Stimulated activated CD8-positive, alpha-beta memory T cell treated with anti-CD3 and anti-CD28 coated beads, Interleukin-12 subunit alpha, Interleukin-12 subunit beta, amount 100 ng/mL, for 1 hour (primary cell): ENCODE results near the gene TMEM218.
"Not testable (repeated sequence)": the region's sequence is repeated elsewhere in the genome, so short reads cannot be mapped to it uniquely, and the experiment has no call there.

ENCODE experiments used
- DNase-seq: peaks from one replicate; pipeline ENCODE4 v3.0.0-alpha.2; 2020; ENCODE audit warnings: low read depth

TMEM218 gene

GRCh38 chr11:125090151-125090550, 21.3 kb downstream of the TMEM218 start:
- not testable (repeated sequence) for DNase-seq

- not testable (repeated sequence) for DNase-seq
Observed at GRCh38 chr11:125089481-125089880, 21.9 kb downstream of the TMEM218 start.

DNA sequence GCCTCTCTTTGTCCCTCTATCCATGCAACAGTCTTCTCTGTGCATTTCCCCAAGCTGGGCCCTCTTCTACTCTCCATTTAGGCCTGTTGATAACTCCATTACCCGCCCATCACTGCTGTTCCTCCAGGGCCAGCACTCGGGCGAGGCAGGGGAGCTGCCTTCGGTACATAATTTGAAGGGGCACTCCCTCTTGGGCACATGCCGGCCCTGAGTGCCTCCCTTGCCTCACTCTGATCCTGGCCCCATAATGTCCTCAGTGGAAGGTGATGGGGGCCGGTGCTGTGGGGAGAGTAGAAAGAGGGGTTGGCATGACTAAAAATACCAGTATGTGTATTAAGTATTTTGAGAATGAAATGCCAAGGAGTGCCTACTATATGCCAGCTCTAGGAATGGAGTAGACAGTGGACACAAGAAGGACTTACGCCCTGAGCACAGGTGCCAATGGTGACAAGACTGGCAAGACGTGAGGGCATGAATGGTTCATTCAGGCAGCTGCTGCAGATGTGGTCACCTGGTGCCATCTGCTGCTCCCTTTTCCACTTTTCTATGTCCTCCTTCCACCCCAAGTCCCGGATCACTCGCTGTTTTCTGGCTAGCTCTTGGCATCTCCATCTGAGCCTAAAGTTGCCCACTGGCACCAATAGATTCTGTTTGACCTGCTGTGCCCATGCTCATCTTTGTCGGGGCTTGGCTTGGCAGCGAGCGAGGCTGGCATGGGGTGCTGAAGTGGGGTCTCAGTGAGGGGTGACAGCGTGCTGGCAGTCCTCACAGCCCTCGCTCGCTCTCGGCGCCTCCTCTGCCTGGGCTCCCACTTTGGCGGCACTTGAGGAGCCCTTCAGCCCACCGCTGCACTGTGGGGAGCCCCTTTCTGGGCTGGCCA, 22.6 kb downstream of the TMEM218 start:
- no peak for DNase-seq

GRCh38 chr11:125088123-125088522, 23.3 kb downstream of the TMEM218 start:
- DNase-seq, result no peak

- DNase-seq, result no peak
Observed at GRCh38 chr11:125086633-125087296, 24.7 kb downstream of the TMEM218 start.

GRCh38 chr11:125085301-125086081, 25.9 kb downstream of the TMEM218 start:
- DNase-seq, result no peak

- no peak for DNase-seq
Observed at GRCh38 chr11:125084761-125085231, 26.6 kb downstream of the TMEM218 start.

DNA sequence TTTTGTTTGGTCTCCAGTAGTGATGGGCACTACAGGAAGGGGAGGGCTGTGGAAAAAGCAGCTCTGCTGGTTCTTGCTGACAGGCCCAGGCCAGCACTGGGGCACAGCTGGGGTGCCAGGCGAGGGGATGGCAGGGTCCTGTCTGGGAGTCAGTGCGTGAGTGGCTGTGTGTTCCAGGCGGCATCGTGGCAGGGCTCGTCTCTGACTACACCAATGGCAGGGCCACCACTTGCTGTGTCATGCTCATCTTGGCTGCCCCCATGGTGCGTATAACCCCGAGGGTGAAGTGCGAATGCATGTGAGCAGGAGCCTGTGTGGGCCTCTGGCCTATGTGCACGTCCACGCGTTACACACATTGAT, 27.4 kb downstream of the TMEM218 start:
- no peak for DNase-seq

GRCh38 chr11:125083312-125084056, 27.9 kb downstream of the TMEM218 start:
- no peak for DNase-seq

- DNase-seq, result no peak
Observed at GRCh38 chr11:125082611-125083311, 28.7 kb downstream of the TMEM218 start.

DNA sequence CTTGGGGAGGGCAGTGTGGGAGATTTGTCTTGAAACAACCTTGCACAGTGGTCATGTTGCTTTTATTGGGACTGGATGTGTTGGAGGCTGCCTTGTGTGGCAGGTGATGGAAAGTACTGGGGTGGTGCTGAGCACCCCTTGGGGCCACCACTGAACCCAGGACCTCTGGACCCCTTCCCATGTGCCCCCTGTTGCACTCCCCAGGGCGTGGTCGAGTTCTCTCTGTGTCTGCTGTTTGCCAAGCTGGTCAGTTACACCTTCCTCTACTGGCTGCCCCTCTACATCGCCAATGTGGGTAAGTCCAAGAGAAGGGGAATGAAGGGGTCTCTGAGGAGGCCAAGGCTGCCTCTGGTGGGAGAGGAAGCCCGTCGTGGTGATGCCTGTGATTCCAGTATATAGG, 29.4 kb downstream of the TMEM218 start:
- no peak for DNase-seq

DNA sequence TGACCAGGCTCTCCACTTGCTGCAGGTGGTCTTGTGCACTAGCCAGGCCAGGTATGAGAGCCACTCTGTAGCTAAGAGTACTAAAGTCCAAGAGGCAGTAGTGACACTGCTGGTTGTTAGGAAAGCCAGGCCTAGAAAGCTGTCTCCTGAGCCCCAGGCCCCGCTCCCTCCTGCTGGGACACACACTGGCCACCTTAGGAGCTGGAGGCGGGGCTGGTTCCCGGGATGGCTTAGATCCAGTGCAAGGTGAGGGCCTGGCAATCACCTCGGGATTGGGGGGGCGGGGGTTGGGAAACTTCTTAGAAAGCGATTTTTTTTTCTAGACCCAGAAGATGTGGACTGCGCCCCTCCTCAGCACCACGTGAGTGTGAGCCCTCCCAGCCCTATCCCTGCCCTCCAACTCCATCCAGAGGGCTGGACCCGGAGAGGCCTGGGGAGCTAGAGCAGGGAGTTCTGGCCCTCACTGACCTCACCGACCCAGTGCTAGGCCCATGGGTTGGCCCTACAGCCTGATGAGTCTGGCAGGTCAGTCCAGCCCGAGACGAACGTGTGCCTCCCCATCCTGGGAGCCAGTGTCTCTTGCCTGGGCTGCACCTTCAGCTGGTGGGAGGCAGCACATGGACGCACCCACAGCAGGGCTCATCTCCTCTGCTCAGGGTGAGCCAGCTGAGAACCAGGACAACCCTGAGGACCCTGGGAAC, 30.2 kb downstream of the TMEM218 start:
- no peak for DNase-seq

GRCh38 chr11:125080531-125080911, 30.9 kb downstream of the TMEM218 start:
- no peak for DNase-seq

DNA sequence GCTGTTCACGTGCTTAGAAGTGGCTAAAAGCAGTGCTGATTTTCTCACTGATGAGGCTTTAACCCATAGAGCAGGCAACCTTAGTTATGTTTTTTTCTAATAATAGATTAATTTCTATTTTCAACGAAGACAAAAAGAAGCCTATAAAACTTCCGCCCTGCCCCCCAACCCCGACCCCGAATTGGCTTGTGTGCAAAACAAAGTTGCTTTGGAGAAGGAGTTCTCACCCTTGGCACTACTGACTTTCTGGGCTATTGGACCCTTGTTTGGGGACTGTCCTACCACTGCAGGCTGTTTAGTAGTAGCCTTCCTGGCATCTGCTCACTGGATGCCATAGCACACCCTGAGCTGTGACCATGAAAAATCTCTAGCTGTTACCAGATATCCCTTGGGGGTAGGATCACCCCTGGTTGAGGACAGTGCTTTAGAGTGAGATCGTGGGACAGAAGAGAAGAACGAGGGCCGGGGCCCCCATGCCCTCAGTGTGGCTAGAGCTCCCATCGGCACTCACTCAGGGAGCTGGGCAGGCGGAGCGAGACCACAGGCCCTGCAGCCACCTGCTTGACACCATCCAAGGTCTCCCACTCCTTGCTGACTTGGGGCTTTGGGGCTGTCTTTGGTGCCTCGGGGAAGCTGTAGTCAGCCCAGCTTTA, 31.4 kb downstream of the TMEM218 start:
- no peak for DNase-seq

- no peak for DNase-seq
Observed at GRCh38 chr11:125079151-125079877, 32.1 kb downstream of the TMEM218 start.

GRCh38 chr11:125078516-125079140, 32.8 kb downstream of the TMEM218 start:
- no peak for DNase-seq

DNA sequence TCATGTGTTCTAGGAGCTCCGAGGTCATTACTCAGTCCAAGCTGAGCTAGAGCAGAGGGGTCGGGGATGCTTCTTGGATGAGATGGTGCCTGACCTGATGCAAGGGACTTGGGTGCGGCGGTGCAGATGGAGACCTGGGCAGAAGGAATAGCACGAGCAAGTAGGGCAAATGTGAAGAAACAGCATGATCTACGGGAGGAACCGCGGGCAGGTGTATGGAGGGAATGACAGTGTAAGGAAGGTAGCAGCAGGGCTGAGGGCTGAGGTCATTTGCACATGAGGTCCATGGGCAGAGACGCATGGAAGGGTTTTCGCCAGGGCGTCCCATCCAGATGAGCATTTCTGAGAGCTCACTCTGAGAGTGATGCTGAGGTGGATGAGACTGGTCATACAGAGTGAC, 33.4 kb downstream of the TMEM218 start:
- no peak for DNase-seq

- DNase-seq, result no peak
Observed at GRCh38 chr11:125076378-125076945, 35.0 kb downstream of the TMEM218 start.

GRCh38 chr11:125075900-125076317, 35.5 kb downstream of the TMEM218 start:
- no peak for DNase-seq
